ENCODE measurements around the gene SOBP.

DNA sequence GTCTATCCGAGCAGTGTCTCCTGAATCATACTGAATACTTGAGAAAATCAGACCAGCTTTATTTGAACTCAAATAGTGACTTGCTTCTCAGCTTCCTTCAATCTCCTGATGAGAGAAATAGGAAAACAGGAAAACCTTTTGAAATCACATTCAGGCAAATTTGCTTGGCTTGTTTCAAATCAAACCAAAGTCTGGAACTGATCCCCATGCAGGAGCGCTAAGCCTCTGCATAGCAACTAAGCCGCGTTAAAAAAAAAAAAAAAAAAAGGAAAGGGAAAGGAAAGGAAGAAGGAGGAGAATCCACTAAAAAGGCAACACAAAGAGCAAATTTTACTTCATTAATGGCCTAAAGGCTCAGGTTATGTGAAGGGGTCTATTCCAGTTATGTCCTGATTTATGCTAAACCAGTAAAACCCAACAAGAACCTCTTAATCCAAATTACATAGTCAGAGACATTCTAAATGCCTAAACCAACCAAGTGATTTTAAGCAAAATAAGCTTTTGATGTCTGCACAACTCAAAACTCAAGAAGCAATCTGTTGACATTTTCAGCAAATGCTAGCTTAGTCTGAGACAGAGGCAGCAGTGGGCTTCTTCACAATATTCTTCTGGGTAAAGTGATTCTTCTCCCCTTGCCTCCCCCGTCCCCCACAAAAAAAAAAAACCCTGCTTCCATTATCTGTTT lies 112.5 kb downstream of the SOBP start:
- TF ChIP-seq POLR2AphosphoS5 (IDR thresholded peaks at IDR 0.05), result no peak
- TF ChIP-seq, protein P1, sequence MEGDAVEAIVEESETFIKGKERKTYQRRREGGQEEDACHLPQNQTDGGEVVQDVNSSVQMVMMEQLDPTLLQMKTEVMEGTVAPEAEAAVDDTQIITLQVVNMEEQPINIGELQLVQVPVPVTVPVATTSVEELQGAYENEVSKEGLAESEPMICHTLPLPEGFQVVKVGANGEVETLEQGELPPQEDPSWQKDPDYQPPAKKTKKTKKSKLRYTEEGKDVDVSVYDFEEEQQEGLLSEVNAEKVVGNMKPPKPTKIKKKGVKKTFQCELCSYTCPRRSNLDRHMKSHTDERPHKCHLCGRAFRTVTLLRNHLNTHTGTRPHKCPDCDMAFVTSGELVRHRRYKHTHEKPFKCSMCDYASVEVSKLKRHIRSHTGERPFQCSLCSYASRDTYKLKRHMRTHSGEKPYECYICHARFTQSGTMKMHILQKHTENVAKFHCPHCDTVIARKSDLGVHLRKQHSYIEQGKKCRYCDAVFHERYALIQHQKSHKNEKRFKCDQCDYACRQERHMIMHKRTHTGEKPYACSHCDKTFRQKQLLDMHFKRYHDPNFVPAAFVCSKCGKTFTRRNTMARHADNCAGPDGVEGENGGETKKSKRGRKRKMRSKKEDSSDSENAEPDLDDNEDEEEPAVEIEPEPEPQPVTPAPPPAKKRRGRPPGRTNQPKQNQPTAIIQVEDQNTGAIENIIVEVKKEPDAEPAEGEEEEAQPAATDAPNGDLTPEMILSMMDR (IDR thresholded peaks at IDR 0.05), result no peak
- no peak for TF ChIP-seq POLR2A (IDR thresholded peaks at IDR 0.05)
